Fibroblast of lung (primary cell): ENCODE measurements around the gene SCYL1. TPM values are rescaled to one million over a fixed set of nuclear protein-coding genes. Genes with fewer than 3 reads are reported as not detected.
A peak's percentile ranks its signal among the peaks of the same experiment; 100 is the strongest.

Source experiments
- DNase-seq, 2 donors: peaks; one replicate each; pipeline versions ENCODE4 v3.0.0 to v3.0.0-alpha.2; 2010; ENCODE audit warnings: low read depth in 2 of 2
- H2AFZ ChIP-seq: 2 replicates; pipeline ENCODE4 v1.5.1; 2012; ENCODE audit warnings: low read length, control low read depth, inconsistent platforms
- H3K27ac ChIP-seq: 2 replicates; pipeline ENCODE4 v1.5.1; 2011; ENCODE audit warnings: low read length, control low read depth; ENCODE audit not compliant: insufficient read depth
- H3K27me3 ChIP-seq: 2 replicates; pipeline ENCODE4 v1.5.1; 2011; ENCODE audit warnings: mild to moderate bottlenecking, low read length; ENCODE audit not compliant: control insufficient read depth, insufficient read depth
- H3K36me3 ChIP-seq: 2 replicates; pipeline ENCODE4 v1.5.1; 2011; ENCODE audit warnings: low read length; ENCODE audit not compliant: control insufficient read depth, insufficient read depth
- H3K4me1 ChIP-seq: 2 replicates; pipeline ENCODE4 v1.5.1; 2011; ENCODE audit warnings: low read length; ENCODE audit not compliant: control insufficient read depth, insufficient read depth; ENCODE audit errors: extremely low read depth
- H3K4me2 ChIP-seq: 2 replicates; pipeline ENCODE4 v1.5.1; 2011; ENCODE audit warnings: low read length, control low read depth; ENCODE audit not compliant: insufficient read depth; ENCODE audit errors: extremely low read depth
- H3K4me3 ChIP-seq, 4 experiments: fragments of 200-600 bp in 1 of 4; sonication (generic) in 1 of 4; replicated peaks in 1 of 4; 2 replicates each; pipeline ENCODE4 v1.5.1; 2011 to 2016; ENCODE audit warnings: low read length in 4 of 4, low read depth in 3 of 4, mild to moderate bottlenecking in 3 of 4, control low read depth in 2 of 4, inconsistent platforms in 1 of 4, mixed read lengths in 1 of 4; ENCODE audit not compliant: insufficient read depth in 1 of 4; ENCODE audit errors: control extremely low read depth in 1 of 4
- H3K79me2 ChIP-seq: 2 replicates; pipeline ENCODE4 v1.5.1; 2012; ENCODE audit warnings: mild to moderate bottlenecking, low read length, inconsistent platforms; ENCODE audit not compliant: control insufficient read depth, insufficient read depth
- H3K9ac ChIP-seq: 2 replicates; pipeline ENCODE4 v1.5.1; 2011; ENCODE audit warnings: mild to moderate bottlenecking, low read length, control low read depth; ENCODE audit not compliant: insufficient read depth
- H3K9me3 ChIP-seq: 2 replicates; pipeline ENCODE4 v1.5.1; 2012; ENCODE audit warnings: low read depth, low read length; ENCODE audit not compliant: control insufficient read depth, insufficient read depth
- H4K20me1 ChIP-seq: 2 replicates; pipeline ENCODE4 v1.5.1; 2011; ENCODE audit warnings: low read length; ENCODE audit not compliant: control insufficient read depth, insufficient read depth; ENCODE audit errors: extremely low read depth
- CTCF ChIP-seq, 2 donors: IDR thresholded peaks in 1 of 2; conservative IDR thresholded peaks in 1 of 2; 1 replicate in 1 of 2; 2 replicates in 1 of 2; pipeline ENCODE4 v1.5.1; 2011 to 2012; ENCODE audit warnings: low read length in 2 of 2, control low read depth in 1 of 2, inconsistent platforms in 1 of 2, low read depth in 1 of 2, mild to moderate bottlenecking in 1 of 2
- EZH2 ChIP-seq: IDR thresholded peaks from 2 replicates; pipeline ENCODE4 v1.5.1; 2012; ENCODE audit warnings: low read length, control low read depth, mild to moderate bottlenecking; ENCODE audit errors: missing control alignments
- polyA plus RNA-seq, 2 donors: library from polyadenylated mRNA; depleted of rRNA in 1 of 2; stranded (reverse) in 1 of 2; unstranded in 1 of 2; fragments of >200 nt; gene quantifications; 2 replicates each; pipeline ENCODE4 v1.2.1, GENCODE V29; 2011 to 2012; ENCODE audit warnings: missing spikeins in 1 of 2
- total RNA-seq: library from RNA; depleted of rRNA; stranded (reverse); fragments of >200 nt; gene quantifications from 2 replicates; pipeline ENCODE4 v1.2.1, GENCODE V29; 2014

Gene SCYL1
- total and polyA plus RNA-seq, 2 donors (not counting 1 experiment from before 2014, with no cell fraction given): 58.2 to 84.6 TPM

GRCh38 chr11:65572356-65573051, 47.6 kb downstream of the SCYL1 start, which contains the start of gene FAM89B:
Gene FAM89B, plus strand, starts transcription at chr11:65572538. Its CDS starts 132 bp downstream, at chr11:65572670.
- H3K4me1 ChIP-seq: peaks cover 48% of the 10 kb centered on the region
- no peak within 1 kb of the TSS for H2AFZ ChIP-seq
- H4K20me1 ChIP-seq: no peaks in the 10 kb centered on the region
- peak within 1 kb of the TSS; percentile 90 for H3K4me2 ChIP-seq
- peak within 1 kb of the TSS; percentile 47 for H3K27ac ChIP-seq
- no peak for TF ChIP-seq EZH2
- peak within 1 kb of the TSS; percentile 52 for H3K9ac ChIP-seq
- H3K79me2 ChIP-seq: peaks cover 46% of the 10 kb centered on the region
- peak; percentile 82 to 84 for DNase-seq
- H3K27me3 ChIP-seq: no peaks in the 10 kb centered on the region
- no peaks in the 10 kb centered on the region for H3K9me3 ChIP-seq
- peak within 1 kb of the TSS; percentile 61 to 89 (median 73) for H3K4me3 ChIP-seq
- H3K36me3 ChIP-seq: peaks cover 1% of the 10 kb centered on the region

GRCh38 chr11:65573391-65574079, 48.7 kb downstream of the SCYL1 start:
- H3K36me3 ChIP-seq: peaks cover 4% of the 10 kb centered on the region
- H3K4me2 ChIP-seq: peak overlapping the region; percentile 89
- no peak for DNase-seq
- peak overlapping the region; percentile 47 for H3K27ac ChIP-seq
- H3K9ac ChIP-seq: no peak overlapping the region
- peaks cover 51% of the 10 kb centered on the region for H3K4me1 ChIP-seq
- no peaks in the 10 kb centered on the region for H4K20me1 ChIP-seq
- H3K27me3 ChIP-seq: no peaks in the 10 kb centered on the region
- H2AFZ ChIP-seq: no peak overlapping the region
- H3K79me2 ChIP-seq: peaks cover 42% of the 10 kb centered on the region
- peak overlapping the region; percentile 61 to 89 (median 73) for H3K4me3 ChIP-seq
- TF ChIP-seq EZH2 (no peak), CTCF (conservative IDR thresholded peaks at IDR 0.05 in 1 of 2, IDR thresholded peaks at IDR 0.05 in 1 of 2; ENCODE audit: low read depth in 1 of 2, low read length in 2 of 2) (no peak)
- H3K9me3 ChIP-seq: no peaks in the 10 kb centered on the region

DNA sequence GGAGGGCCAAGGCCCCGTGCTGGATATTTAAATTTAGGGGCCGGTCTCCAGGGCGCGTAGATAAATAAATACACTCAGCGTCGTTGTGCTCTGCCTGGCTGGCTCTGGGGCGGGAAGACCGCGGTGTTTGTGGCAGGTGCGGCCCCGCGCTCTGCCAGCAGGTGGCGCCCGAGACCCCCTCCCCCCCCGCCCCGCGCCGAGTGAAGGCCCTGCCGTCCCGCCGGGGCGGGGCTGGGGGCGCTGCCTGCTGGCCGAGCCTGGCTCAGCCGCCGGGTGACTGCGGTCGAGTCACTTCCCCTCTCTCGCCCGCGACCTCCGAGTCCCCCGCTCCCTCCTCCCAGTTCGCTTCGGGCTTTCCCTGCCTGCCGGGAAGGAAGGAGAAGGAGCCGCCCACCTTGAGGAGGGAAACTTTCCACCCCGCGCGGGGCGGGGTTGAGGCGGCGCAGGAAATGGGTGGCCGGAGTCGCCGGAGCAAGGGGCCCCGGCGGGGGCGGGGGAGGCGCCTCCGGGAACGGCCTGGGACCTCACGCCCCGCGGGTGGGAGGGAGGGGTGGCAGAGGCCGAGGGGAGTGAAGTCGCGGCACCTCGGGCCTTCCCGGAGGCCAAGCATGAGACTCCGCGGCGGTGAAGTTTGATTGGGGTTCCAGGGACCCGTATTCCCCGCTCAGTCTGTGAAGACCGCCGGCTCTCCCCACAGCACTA, 49.4 kb downstream of the SCYL1 start:
- no peak overlapping the region for H2AFZ ChIP-seq
- H3K36me3 ChIP-seq: peaks cover 4% of the 10 kb centered on the region
- H4K20me1 ChIP-seq: no peaks in the 10 kb centered on the region
- peak overlapping the region; percentile 89 for H3K4me2 ChIP-seq
- H3K9me3 ChIP-seq: no peaks in the 10 kb centered on the region
- peak overlapping the region; percentile 51 for H3K27ac ChIP-seq
- TF ChIP-seq EZH2 (no peak), CTCF (conservative IDR thresholded peaks at IDR 0.05 in 1 of 2, IDR thresholded peaks at IDR 0.05 in 1 of 2; ENCODE audit: low read depth in 1 of 2, low read length in 2 of 2) (peak; percentile 46 to 58)
- H3K4me3 ChIP-seq: peak overlapping the region; percentile 41 to 89 (median 65)
- no peaks in the 10 kb centered on the region for H3K27me3 ChIP-seq
- H3K79me2 ChIP-seq: peaks cover 37% of the 10 kb centered on the region
- peaks cover 46% of the 10 kb centered on the region for H3K4me1 ChIP-seq
- peak; percentile 95 to 96 for DNase-seq
- H3K9ac ChIP-seq: peak overlapping the region; percentile 21
